Mammary epithelial cell (primary cell): ENCODE measurements around the gene MUL1.

Source experiments
- EZH2 ChIP-seq: IDR thresholded peaks from 2 replicates; pipeline ENCODE4 v1.6.1; 2012; ENCODE audit warnings: low read length, inconsistent platforms, borderline replicate concordance
- TF ChIP-seq, protein P1 (sequence below), 2 donors: IDR thresholded peaks in 1 of 2; conservative IDR thresholded peaks in 1 of 2; 2 replicates each; pipeline ENCODE4 v1.5.1; 2011 to 2012; ENCODE audit warnings: inconsistent platforms in 2 of 2, low read length in 2 of 2, mild to moderate bottlenecking in 2 of 2, control low read depth in 1 of 2, low read depth in 1 of 2; ENCODE audit not compliant: insufficient read depth in 1 of 2; ENCODE audit errors: extremely low read depth in 1 of 2

DNA sequence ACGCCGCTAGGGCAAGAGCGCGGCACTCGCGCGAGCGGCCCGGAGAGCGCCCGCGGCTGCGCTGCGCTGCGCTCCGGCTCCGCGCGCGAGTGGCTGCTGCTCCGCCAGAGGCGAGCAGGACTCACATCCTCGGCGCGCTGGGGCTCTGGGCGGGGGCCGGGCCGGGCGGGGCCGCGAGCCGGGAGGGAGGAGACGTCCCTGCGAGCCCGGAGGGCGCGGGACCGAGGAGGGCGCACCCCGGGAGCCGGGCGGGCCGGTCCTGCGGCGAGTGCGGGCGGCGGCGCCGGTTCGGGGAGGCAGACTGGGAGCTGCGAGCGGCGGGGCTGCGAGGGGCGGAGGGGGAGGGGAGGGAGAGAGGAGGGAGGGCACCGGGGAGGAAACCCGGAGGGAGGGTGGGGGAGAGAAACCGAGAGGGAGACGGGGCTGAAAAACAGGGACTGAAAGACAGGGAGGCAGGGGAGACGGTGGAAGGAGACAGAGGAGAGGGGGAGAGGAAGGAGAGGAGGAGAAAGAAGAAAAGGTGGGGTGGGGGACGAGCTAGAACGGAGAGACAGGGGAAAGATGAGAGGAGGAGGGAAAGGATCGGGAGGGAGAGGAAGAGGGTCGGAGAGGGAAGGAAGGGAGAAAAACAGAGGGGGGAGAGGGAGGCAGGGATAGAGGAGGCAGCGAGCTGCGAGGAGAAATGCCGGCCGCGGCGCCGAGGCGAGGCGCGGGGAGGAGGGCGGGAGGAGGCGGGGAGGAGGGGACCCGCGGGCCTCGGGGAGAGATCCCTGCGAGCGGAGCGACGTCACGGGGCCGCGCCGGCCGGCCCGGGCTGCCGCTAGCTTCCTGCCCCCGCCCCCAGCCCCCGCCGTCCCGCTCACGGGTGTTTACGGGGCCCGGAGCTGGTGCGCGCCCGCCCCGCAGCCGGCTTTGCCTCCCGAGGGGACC is 22.2 kb downstream of the MUL1 start, which contains the start of gene CAMK2N1:
- TF ChIP-seq, protein P1, sequence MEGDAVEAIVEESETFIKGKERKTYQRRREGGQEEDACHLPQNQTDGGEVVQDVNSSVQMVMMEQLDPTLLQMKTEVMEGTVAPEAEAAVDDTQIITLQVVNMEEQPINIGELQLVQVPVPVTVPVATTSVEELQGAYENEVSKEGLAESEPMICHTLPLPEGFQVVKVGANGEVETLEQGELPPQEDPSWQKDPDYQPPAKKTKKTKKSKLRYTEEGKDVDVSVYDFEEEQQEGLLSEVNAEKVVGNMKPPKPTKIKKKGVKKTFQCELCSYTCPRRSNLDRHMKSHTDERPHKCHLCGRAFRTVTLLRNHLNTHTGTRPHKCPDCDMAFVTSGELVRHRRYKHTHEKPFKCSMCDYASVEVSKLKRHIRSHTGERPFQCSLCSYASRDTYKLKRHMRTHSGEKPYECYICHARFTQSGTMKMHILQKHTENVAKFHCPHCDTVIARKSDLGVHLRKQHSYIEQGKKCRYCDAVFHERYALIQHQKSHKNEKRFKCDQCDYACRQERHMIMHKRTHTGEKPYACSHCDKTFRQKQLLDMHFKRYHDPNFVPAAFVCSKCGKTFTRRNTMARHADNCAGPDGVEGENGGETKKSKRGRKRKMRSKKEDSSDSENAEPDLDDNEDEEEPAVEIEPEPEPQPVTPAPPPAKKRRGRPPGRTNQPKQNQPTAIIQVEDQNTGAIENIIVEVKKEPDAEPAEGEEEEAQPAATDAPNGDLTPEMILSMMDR (conservative IDR thresholded peaks at IDR 0.05 in 1 of 2, IDR thresholded peaks at IDR 0.05 in 1 of 2; ENCODE audit: extremely low read depth in 1 of 2, insufficient read depth in 1 of 2, low read depth in 1 of 2, low read length in 2 of 2): no peak
- TF ChIP-seq EZH2: no peak
